Aorta (tissue), 5 donors: ENCODE data around the gene ANXA8. TPM values are rescaled to one million over a fixed set of nuclear protein-coding genes. Genes with fewer than 3 reads are reported as not detected.
"Not testable (repeated sequence)": the region's sequence is repeated elsewhere in the genome, so short reads cannot be mapped to it uniquely, and the experiment has no call there.

Experiments
- ATAC-seq: fragments of 200-7000 bp; cut with Tn5 transposase; one replicate; pipeline ENCODE4 v1.9.1; 2022; ENCODE audit warnings: moderate library complexity; ENCODE audit not compliant: low FRiP score
- DNase-seq, 2 donors: peaks; one replicate each; pipeline ENCODE4 v3.0.0-alpha.2; 2020
- H3K27ac ChIP-seq, 2 donors: one replicate each; pipeline ENCODE4 v1.5.1; 2013; ENCODE audit warnings: low read length in 2 of 2, mild to moderate bottlenecking in 2 of 2, moderate library complexity in 2 of 2, control low read depth in 1 of 2, inconsistent platforms in 1 of 2, low read depth in 1 of 2
- H3K27me3 ChIP-seq, 2 donors: one replicate each; pipeline ENCODE4 v1.6.1; 2013; ENCODE audit warnings: control low read depth in 1 of 2, low read length in 1 of 2, mild to moderate bottlenecking in 1 of 2, moderate library complexity in 1 of 2; ENCODE audit not compliant: insufficient read depth in 2 of 2, control insufficient read depth in 1 of 2
- H3K36me3 ChIP-seq, 2 donors: one replicate each; pipeline ENCODE4 v1.6.1; 2013; ENCODE audit warnings: control low read depth in 1 of 2, low read length in 1 of 2, mild to moderate bottlenecking in 1 of 2; ENCODE audit not compliant: insufficient read depth in 2 of 2, control insufficient read depth in 1 of 2
- H3K4me1 ChIP-seq, 2 donors: one replicate each; pipeline ENCODE4 v1.6.1; 2013; ENCODE audit warnings: low read length in 2 of 2, control low read depth in 1 of 2, mild to moderate bottlenecking in 1 of 2, moderate library complexity in 1 of 2; ENCODE audit not compliant: insufficient read depth in 2 of 2, control insufficient read depth in 1 of 2
- H3K4me3 ChIP-seq, 2 donors: one replicate each; pipeline ENCODE4 v1.5.1; 2013; ENCODE audit warnings: low read length in 2 of 2, control low read depth in 1 of 2, mild to moderate bottlenecking in 1 of 2
- H3K9me3 ChIP-seq: one replicate; pipeline ENCODE4 v1.6.1; 2013; ENCODE audit warnings: mild to moderate bottlenecking, low read length; ENCODE audit not compliant: control insufficient read depth
- WGBS, 2 donors: extraction: QIAGEN DNeasy Blood & Tissue Kit; methylation state at CpG; one replicate each; pipeline ENCODE4 v1.1.7; 2013; 5-methylcytosine and 5-hydroxymethylcytosine counted together
- intact Hi-C, 2 donors: fragments of 100-400 bp; cut with DNase I; formaldehyde crosslinking; loops; one replicate each; pipeline versions ENCODE4 v1.14.2 to v1.15.0; 2022
- long read RNA-seq, 2 donors: library from polyadenylated mRNA; unstranded; transcript quantifications; one replicate each; pipeline ENCODE4 v2.0.0, GENCODE V29; 2020 to 2021
- polyA plus RNA-seq, 2 donors: library from polyadenylated mRNA; stranded (reverse); fragments of 200-250 nt; gene quantifications; one replicate each; pipeline ENCODE4 v1.2.3, GENCODE V29; 2013
- total RNA-seq, 2 donors: library from RNA; stranded (reverse); fragmentation: NEBNext Ultra II Directional; extraction: Animal tissue kit (Norgen Biotek cat#: 25700); gene quantifications; one replicate each; pipeline ENCODE4 v1.2.1, GENCODE V29; 2021
- donor health status: healthy with polysubstance abuse.
- donor health status: Bipolar disorder and iron deficiency.
- donor health status: DM: no; HTN: no; CAD: no.
- donor health status: DM: no; HTN: no; CAD: no.
- donor health status: DM: yes; HTN: yes; CAD: no.

The ANXA8 gene, protein sequence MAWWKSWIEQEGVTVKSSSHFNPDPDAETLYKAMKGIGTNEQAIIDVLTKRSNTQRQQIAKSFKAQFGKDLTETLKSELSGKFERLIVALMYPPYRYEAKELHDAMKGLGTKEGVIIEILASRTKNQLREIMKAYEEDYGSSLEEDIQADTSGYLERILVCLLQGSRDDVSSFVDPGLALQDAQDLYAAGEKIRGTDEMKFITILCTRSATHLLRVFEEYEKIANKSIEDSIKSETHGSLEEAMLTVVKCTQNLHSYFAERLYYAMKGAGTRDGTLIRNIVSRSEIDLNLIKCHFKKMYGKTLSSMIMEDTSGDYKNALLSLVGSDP
- total RNA-seq (under 1 TPM in 1 of 2 donors, not detected in 1; 0.27 TPM), polyA plus RNA-seq (under 1 TPM in 1 of 2 donors, not detected in 1; 0.82 TPM)
- long read RNA-seq, donor 1: 0 reads
- long read RNA-seq, donor 2: 0 reads

DNA sequence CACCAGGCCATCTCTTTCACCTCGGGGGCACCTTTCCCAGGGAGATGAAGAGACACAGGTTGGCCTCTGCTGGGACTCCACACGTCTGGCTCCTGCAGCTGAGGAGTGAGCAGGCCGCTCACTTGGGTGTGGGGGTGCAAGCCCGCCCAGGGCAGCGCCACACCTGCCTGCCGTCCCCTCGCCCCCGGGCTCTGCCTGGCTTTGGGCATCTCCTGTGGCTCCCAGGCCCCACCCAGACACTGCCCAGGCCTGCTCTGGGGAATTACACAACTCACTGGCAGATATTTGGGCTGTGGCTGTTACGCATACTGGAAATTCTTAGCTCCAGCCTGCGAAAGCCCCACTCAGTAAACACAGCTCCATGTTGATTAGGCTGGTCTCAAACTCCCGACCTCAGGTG lies at the start of gene ANXA8:
Gene ANXA8, minus strand, starts transcription at position 193 of the 400 bp plus-strand sequence. Its CDS starts 182 bp downstream, at position 11.
- ATAC-seq: peak; percentile 51
- H3K36me3 ChIP-seq, H3K27me3 ChIP-seq, H3K4me3 ChIP-seq, DNase-seq, H3K9me3 ChIP-seq, H3K27ac ChIP-seq, H3K4me1 ChIP-seq, intact Hi-C loops: not testable (repeated sequence)
- 89% methylated on average over 8 to 9 of the region's 11 CpGs for WGBS, 2 donors

DNA sequence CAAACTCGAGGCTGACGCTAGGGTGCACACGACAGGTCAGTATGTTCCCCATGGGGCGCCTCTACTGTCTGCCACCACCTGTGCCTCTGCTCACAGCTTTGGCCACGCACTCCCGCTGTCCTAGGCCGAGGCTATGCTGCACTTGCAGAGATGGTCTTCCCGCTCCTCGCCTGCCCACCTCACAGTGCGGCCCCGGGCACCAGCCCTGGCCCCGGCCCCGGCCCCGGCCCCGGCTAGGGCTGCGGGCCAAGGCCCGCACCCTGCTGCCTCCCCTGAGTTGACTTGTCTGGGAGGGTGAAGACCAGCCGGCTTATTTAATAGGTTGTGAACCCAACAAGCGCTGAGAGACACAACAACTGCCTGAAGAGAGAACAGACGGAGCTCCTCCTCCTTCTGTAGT lies 39.6 kb upstream of the ANXA8 start, which contains the start of gene AGAP9:
Gene AGAP9, minus strand, starts transcription at position 164 of the 400 bp plus-strand sequence. Its CDS starts 112 bp downstream, at position 52.
- intact Hi-C loops, ATAC-seq, DNase-seq, H3K4me1 ChIP-seq, H3K9me3 ChIP-seq, H3K36me3 ChIP-seq, H3K4me3 ChIP-seq, H3K27ac ChIP-seq, H3K27me3 ChIP-seq: not testable (repeated sequence)
- WGBS, 2 donors: no CpG with 5 or more reads among the region's 20 CpGs

DNA sequence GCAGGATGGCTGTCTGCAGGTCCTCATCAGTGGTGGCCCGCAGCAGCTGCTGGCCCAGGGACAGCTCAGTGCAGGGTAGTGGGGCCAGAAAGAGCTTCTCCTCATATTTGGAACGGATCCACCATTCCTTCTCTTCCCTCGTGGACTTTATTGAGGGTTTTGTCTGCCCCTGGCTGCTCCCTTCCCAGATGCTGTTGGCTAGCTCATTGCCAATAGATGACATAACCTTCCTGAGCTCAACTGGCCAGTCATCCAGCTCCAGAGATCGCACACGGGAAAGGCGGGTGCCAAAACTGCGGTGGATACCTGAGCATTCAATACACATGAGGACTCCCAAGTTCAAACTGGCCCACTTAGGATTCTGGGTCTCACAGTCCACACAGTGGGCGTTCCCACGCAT lies 18.4 kb upstream of the ANXA8 start:
- H3K4me1 ChIP-seq, H3K27ac ChIP-seq, H3K36me3 ChIP-seq, H3K4me3 ChIP-seq, ATAC-seq, DNase-seq, H3K9me3 ChIP-seq, H3K27me3 ChIP-seq, intact Hi-C loops: not testable (repeated sequence)
- WGBS, 2 donors: 85 to 92% methylated on average over 6 to 9 of the region's 9 CpGs

DNA sequence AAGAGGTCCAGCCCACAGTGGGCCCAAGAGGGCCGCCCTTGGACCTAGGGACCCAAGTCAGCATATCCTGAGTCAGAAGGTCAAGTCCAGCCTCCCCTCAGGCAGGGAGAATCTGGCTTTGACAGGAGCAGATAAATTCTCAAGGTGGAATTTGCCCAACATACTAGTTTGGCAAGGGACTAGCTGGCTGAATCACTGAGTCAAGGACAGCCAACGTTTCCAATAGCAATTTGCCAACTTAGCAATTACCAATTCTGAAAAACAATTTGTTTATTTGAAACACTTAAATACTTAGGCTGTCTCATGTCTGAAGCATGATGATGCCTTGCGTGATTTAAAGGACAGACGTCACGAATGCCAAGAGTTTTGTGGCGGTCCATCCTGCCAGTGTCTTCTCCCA lies 10.3 kb upstream of the ANXA8 start:
- H3K36me3 ChIP-seq, H3K27me3 ChIP-seq, H3K4me3 ChIP-seq, intact Hi-C loops, H3K9me3 ChIP-seq, H3K4me1 ChIP-seq, ATAC-seq, DNase-seq, H3K27ac ChIP-seq: not testable (repeated sequence)
- 0 to 8% methylated on average over 1 of the region's 6 CpGs for WGBS, 2 donors

DNA sequence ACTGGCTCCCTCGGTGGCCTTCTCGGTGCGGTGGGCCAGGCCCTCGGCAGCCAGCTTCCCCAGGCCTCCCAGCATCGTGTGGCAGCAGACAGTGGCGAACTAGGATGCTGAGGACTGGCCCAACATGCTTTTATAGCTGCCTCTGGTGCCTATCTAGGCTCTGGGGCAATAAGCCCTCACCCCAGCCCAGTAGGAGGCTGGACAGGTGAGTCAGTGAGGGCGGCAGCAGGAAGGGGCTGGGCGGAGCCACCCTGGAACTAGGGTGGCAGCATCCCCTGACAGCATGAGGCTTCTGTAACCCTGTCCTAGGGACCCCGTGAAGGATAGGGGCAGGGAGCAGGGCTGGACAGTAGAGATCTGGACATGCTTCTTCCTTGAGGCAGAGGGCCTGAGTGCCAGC lies 7.7 kb upstream of the ANXA8 start, which contains the start of gene FAM25G:
Gene FAM25G, minus strand, starts transcription at position 101 of the 400 bp plus-strand sequence. Its CDS starts 26 bp downstream, at position 75.
- H3K36me3 ChIP-seq, H3K4me3 ChIP-seq, intact Hi-C loops, H3K9me3 ChIP-seq, H3K4me1 ChIP-seq, H3K27ac ChIP-seq, DNase-seq, H3K27me3 ChIP-seq, ATAC-seq: not testable (repeated sequence)
- WGBS, 2 donors: 89 to 100% methylated on average over 4 to 8 of the region's 9 CpGs

DNA sequence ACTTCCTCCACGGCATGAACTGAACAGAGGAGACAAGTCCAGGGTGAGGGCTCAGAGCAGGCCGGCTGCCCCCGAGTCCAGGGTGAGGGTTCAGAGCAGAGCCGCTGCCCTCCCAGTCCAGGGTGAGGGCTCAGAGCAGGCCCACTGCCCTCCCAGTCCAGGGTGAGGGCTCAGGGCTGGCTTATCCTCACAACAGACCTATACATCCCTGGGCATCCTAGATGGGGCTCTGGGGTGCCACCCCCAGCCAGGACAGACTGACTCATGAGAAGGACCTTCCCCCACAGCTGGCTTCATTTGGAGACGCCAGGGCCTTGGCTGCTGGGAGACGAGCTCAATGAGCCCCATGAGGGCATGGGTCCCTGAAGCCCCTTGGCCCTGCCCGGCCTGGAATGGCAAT lies 5.7 kb upstream of the ANXA8 start:
- H3K36me3 ChIP-seq, ATAC-seq, H3K27me3 ChIP-seq, H3K4me1 ChIP-seq, intact Hi-C loops, H3K4me3 ChIP-seq, H3K27ac ChIP-seq, DNase-seq, H3K9me3 ChIP-seq: not testable (repeated sequence)
- WGBS, 2 donors: 86 to 88% methylated on average over 2 to 3 of the region's 7 CpGs

DNA sequence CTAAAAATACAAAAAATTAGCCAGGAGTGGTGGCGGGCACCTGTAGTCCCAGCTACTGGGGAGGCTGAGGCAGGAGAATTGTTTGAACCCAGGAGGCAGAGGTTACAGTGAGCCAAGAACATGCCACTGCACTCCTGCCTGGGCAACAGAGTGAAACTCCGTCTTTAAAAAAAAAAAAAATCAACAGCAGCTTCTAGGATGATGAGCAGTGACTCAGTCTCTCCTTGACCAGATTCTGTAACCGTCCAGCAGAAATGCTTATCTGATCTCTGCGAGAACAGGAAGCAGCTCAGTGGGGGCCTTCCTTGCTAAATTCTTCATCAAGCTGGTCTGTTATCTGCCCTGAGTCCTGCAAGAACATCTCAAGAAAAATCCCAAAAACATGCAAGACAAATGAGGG lies 2.0 kb upstream of the ANXA8 start:
- ATAC-seq, H3K36me3 ChIP-seq, DNase-seq, H3K9me3 ChIP-seq, H3K27ac ChIP-seq, H3K4me3 ChIP-seq, H3K4me1 ChIP-seq, intact Hi-C loops, H3K27me3 ChIP-seq: not testable (repeated sequence)
- WGBS, 2 donors: 59 to 80% methylated on average over 1 to 3 of the region's 4 CpGs

DNA sequence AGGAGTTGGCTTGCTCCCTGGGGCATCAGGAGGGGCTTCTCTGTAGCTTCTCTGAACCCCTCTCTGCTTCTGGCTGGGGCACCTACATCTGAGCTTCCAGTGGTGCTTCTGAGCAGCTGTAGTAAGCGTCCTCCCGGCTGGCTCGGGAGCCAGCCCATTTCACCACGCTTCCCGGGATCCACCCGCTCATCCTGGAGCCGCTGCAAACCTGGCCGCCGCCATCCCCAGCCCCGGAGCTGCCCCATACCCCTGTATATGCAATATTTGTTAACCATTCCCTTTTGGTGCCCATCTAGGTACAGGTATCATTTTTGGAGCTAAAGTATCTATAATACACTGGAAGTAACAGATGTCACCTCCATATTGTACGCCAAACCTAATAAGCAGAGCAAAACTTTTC lies 871 bp upstream of the ANXA8 start:
- H3K9me3 ChIP-seq, H3K36me3 ChIP-seq, ATAC-seq, intact Hi-C loops, H3K27me3 ChIP-seq, H3K4me1 ChIP-seq, DNase-seq, H3K27ac ChIP-seq, H3K4me3 ChIP-seq: not testable (repeated sequence)
- 90 to 93% methylated on average over 11 of the region's 11 CpGs for WGBS, 2 donors

DNA sequence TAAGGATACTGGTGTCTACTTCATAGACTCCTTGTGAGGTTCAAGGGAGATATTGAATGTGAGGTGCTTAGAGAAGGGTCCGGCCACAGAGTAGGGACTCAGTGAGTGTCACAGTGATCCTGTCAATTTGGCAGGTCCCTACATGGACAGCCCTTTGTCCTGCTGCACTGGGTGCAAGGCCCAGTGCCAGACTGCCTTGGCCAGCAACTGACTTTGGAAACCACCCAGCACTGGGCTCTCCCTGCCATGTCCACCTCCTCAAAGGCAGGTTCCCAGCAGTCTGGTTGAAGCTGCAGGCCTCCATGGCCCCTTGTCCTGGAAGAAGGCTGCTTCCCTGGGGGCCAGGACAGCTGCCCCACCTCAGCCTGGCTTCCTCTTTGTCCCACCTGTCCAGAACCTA lies 1.5 kb downstream of the ANXA8 start:
- H3K4me3 ChIP-seq, H3K9me3 ChIP-seq, intact Hi-C loops, DNase-seq, H3K4me1 ChIP-seq, H3K27ac ChIP-seq, H3K27me3 ChIP-seq, H3K36me3 ChIP-seq: not testable (repeated sequence)
- WGBS, 2 donors: no CpG with 5 or more reads among the region's 1 CpG
- ATAC-seq: peak; percentile 26
